HepG2 (cell line): Measurements from ENCODE around the gene IGF1. TPM values are rescaled to one million over a fixed set of nuclear protein-coding genes. Genes with fewer than 3 reads are reported as not detected.

ENCODE experiments used
- ATAC-seq: fragments of 200-7000 bp; cut with Tn5 transposase; 3 replicates; pipeline ENCODE4 v1.9.1; 2020; ENCODE audit warnings: mild to moderate bottlenecking, moderate library complexity
- BruUV-seq: library from RNA; stranded (reverse); fragments of 400-500 nt; replicated peaks from 2 replicates; lab custom pipeline; 2021; lab: Mats Ljungman, UMichigan
- CTCF ChIA-PET: fragments of 300-600 bp; formaldehyde crosslinking; extraction: SDS; loops from one replicate; lab custom pipeline; 2021; ENCODE audit warnings: low total read pairs, inconsistent platforms, low intra/inter-chr PET ratio; lab: Yijun Ruan, JAX
- POLR2A ChIA-PET: fragments of 350-600 bp; sonication (Branson Sonifier 250); formaldehyde crosslinking; loops from one replicate; lab custom pipeline; 2020; ENCODE audit warnings: antibody characterized with exemption, inconsistent platforms; lab: Yijun Ruan, JAX
- DNase-seq: peaks from one replicate; pipeline ENCODE4 v3.0.0-alpha.2; 2015; ENCODE audit warnings: low spot score
- FAIRE-seq: peaks from 3 replicates; lab custom pipeline; 2011; peaks lifted over from hg19 to GRCh38; lab: Jason Lieb, UNC
- H2AFZ ChIP-seq: one replicate; pipeline ENCODE4 v1.6.1; 2011; ENCODE audit warnings: low read length, inconsistent platforms
- H3K27ac ChIP-seq: fragments of 300-600 bp; 3 replicates; pipeline ENCODE4 v1.8.0; 2011; ENCODE audit warnings: mixed run types, mild to moderate bottlenecking, mixed read lengths, low read length, inconsistent platforms; ENCODE audit not compliant: insufficient read depth; ENCODE audit errors: extremely low read length
- H3K27me3 ChIP-seq, 2 experiments: fragments of 200-600 bp in 1 of 2; 2 replicates in 1 of 2; 3 replicates in 1 of 2; pipeline versions ENCODE4 v1.6.0 to v1.8.0; 2011; ENCODE audit warnings: low read length in 2 of 2, mild to moderate bottlenecking in 2 of 2, moderate library complexity in 2 of 2, inconsistent platforms in 1 of 2; ENCODE audit not compliant: insufficient read depth in 2 of 2, control insufficient read depth in 1 of 2
- H3K36me3 ChIP-seq, 2 experiments: fragments of 200-600 bp in 1 of 2; replicated peaks in 1 of 2; 2 replicates in 1 of 2; 3 replicates in 1 of 2; pipeline versions ENCODE4 v1.5.1 to v1.8.0; 2011; ENCODE audit warnings: low read length in 2 of 2, inconsistent platforms in 1 of 2; ENCODE audit not compliant: insufficient read depth in 2 of 2, control insufficient read depth in 1 of 2
- H3K4me1 ChIP-seq: 2 replicates; pipeline ENCODE4 v1.5.1; 2012; ENCODE audit warnings: low read length, inconsistent platforms; ENCODE audit not compliant: insufficient read depth
- H3K4me2 ChIP-seq: 2 replicates; pipeline ENCODE4 v1.6.0; 2011; ENCODE audit warnings: low read depth, low read length, inconsistent platforms
- H3K4me3 ChIP-seq, 3 experiments: fragments of 200-600 bp in 1 of 3; sonication (generic), shearing (Covaris generic) in 1 of 3; replicated peaks in 1 of 3; 2 replicates each; pipeline ENCODE4 v1.5.1; 2011 to 2016; ENCODE audit warnings: low read length in 3 of 3, inconsistent platforms in 2 of 3, low read depth in 2 of 3, mild to moderate bottlenecking in 2 of 3, control low read depth in 1 of 3, mixed read lengths in 1 of 3; ENCODE audit not compliant: insufficient read depth in 1 of 3
- H3K79me2 ChIP-seq: one replicate; pipeline ENCODE4 v1.6.1; 2011; ENCODE audit warnings: low read length, inconsistent platforms; ENCODE audit not compliant: insufficient read depth
- H3K9ac ChIP-seq: 2 replicates; pipeline ENCODE4 v1.6.0; 2011; ENCODE audit warnings: mild to moderate bottlenecking, low read depth, low read length, inconsistent platforms; ENCODE audit not compliant: insufficient read depth
- H3K9me3 ChIP-seq: 2 replicates; pipeline ENCODE4 v1.5.1; 2012; ENCODE audit warnings: mild to moderate bottlenecking, low read length
- H4K20me1 ChIP-seq: 2 replicates; pipeline ENCODE4 v1.6.0; 2011; ENCODE audit warnings: inconsistent platforms, mild to moderate bottlenecking, low read length, moderate library complexity; ENCODE audit not compliant: insufficient read depth
- BRCA1 ChIP-seq: sonication (generic); formaldehyde crosslinking; IDR thresholded peaks from 2 replicates; pipeline ENCODE4 v1.4.0; 2020; ENCODE audit warnings: missing genetic modification reagents
- CEBPB ChIP-seq: IDR thresholded peaks from 2 replicates; pipeline ENCODE4 v1.6.1; 2011; ENCODE audit warnings: low read depth, low read length, improper control_type of control experiment, borderline replicate concordance
- HDAC6 ChIP-seq: fragments of 200-600 bp; sonication (generic); IDR thresholded peaks from 2 replicates; pipeline ENCODE4 v1.7.0; 2017; ENCODE audit warnings: mild to moderate bottlenecking, antibody characterized with exemption, low read length, low read depth
- MAFF ChIP-seq: IDR thresholded peaks from 2 replicates; pipeline ENCODE4 v1.6.1; 2011; ENCODE audit warnings: low read depth, low read length, improper control_type of control experiment
- RCOR2 ChIP-seq: IDR thresholded peaks from 2 replicates; pipeline ENCODE4 v1.6.1; 2016; ENCODE audit warnings: missing biosample characterization, missing genetic modification reagents
- SOX5 ChIP-seq: IDR thresholded peaks from 2 replicates; pipeline ENCODE4 v1.6.1; 2016; ENCODE audit warnings: borderline replicate concordance
- SP1 ChIP-seq, 2 experiments: fragments of 450-650 bp in 1 of 2; sonication (generic) in 1 of 2; formaldehyde crosslinking in 1 of 2; IDR thresholded peaks; 2 replicates each; pipeline versions ENCODE4 v1.4.0 to v1.6.1; 2016 to 2020; ENCODE audit warnings: missing genetic modification reagents in 1 of 2
- STAG1 ChIP-seq: sonication (generic); formaldehyde crosslinking; IDR thresholded peaks from 2 replicates; pipeline ENCODE4 v1.4.0; 2020; ENCODE audit warnings: missing genetic modification reagents
- TBX3 ChIP-seq: fragments of 450-650 bp; IDR thresholded peaks from 2 replicates; pipeline ENCODE4 v1.6.1; 2017; ENCODE audit warnings: antibody characterized with exemption, mild to moderate bottlenecking, inconsistent platforms, borderline replicate concordance
- ZNF333 ChIP-seq: sonication (generic); formaldehyde crosslinking; IDR thresholded peaks from 2 replicates; pipeline ENCODE4 v1.4.0; 2020; ENCODE audit warnings: mild to moderate bottlenecking, missing genetic modification reagents, borderline replicate concordance
- ZNF589 ChIP-seq: sonication (generic); formaldehyde crosslinking; conservative IDR thresholded peaks from 2 replicates; pipeline ENCODE4 v1.8.0; 2022; ENCODE audit warnings: mild to moderate bottlenecking, moderate library complexity, missing genetic modification reagents
- ZNF629 ChIP-seq: sonication (generic); formaldehyde crosslinking; conservative IDR thresholded peaks from 2 replicates; pipeline ENCODE4 v1.5.0; 2020; ENCODE audit warnings: missing genetic modification reagents
- ZNF713 ChIP-seq: sonication (generic); formaldehyde crosslinking; IDR thresholded peaks from 2 replicates; pipeline ENCODE4 v1.4.0; 2020; ENCODE audit warnings: mild to moderate bottlenecking, missing genetic modification reagents
- WGBS: methylation state at CpG from one replicate; pipeline ENCODE4 v1.1.6; 2017; ENCODE audit warnings: low lambda C conversion rate; 5-methylcytosine and 5-hydroxymethylcytosine counted together
- in situ Hi-C: cut with HindIII; loops from 2 replicates; pipeline ENCODE4 v1.10.0; 2017; ENCODE audit warnings: low pct_unique_long_range_greater_than_20kb; ENCODE audit not compliant: extremely low pct_ligation_motif_present
- intact Hi-C: fragments of 100-400 bp; cut with micrococcal nuclease; formaldehyde crosslinking; loops from one replicate; pipeline ENCODE4 v1.10.0; 2022; ENCODE audit not compliant: unreplicated experiment
- polyA plus RNA-seq, 8 experiments: library from polyadenylated mRNA; depleted of rRNA in 3 of 8; stranded (reverse) in 7 of 8; unstranded in 1 of 8; fragments of >200 nt; fragmentation: Illumina TruSeq in 4 of 8; extraction: Trizol in 4 of 8; gene quantifications; 2 replicates each; pipeline versions ENCODE4 v1.2.1 to v1.2.3, GENCODE V29; 2011 to 2016; ENCODE audit warnings: low read depth in 4 of 8, missing spikeins in 1 of 8, mixed read lengths in 1 of 8; ENCODE audit not compliant: insufficient read depth in 1 of 8
- total RNA-seq, 5 experiments: library from RNA; depleted of rRNA; stranded (reverse); fragments of >200 nt; fragmentation: Illumina TruSeq; extraction: Trizol; gene quantifications; 2 replicates each; pipeline ENCODE4 v1.2.3, GENCODE V29; 2016; ENCODE audit warnings: low read depth in 1 of 5
- TF ChIP-seq, protein P1 (sequence below): sonication (generic); formaldehyde crosslinking; IDR thresholded peaks from 2 replicates; pipeline ENCODE4 v1.4.0; 2020; ENCODE audit warnings: missing genetic modification reagents, borderline replicate concordance
- TF ChIP-seq, protein P2 (sequence below): sonication (generic); formaldehyde crosslinking; IDR thresholded peaks from 2 replicates; pipeline ENCODE4 v1.4.0; 2020; ENCODE audit warnings: missing genetic modification reagents

IGF1 gene
- total and polyA plus RNA-seq, 2 of the 13 experiments (the other 11 are each of a cell fraction or from before 2014, with no cell fraction given), result not detected

DNA sequence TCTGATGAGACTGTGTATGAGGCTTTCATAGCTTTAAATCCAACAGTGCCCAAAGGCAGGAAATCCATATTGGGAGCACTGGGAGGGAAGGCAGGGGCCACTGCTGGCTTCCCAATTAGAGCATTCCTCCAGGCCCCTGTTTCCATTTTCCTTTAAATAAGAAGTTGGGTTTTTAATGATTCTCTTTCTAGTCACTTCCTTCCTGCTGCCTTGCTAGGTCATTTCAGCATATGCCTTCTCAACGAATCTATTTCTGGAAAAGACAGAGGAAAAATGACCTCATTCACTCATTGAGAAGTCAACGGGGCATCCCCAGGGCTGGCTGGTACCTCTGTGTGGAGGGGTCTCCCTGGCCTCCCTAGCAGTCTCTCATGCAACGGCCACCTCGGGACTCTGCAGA lies 43.5 kb downstream of the IGF1 start:
- Histone ChIP-seq H4K20me1 (no peaks in the 10 kb centered on the region), H3K36me3 (no peaks in the 10 kb centered on the region), H3K4me2 (no peak overlapping the region), H3K27me3 (no peaks in the 10 kb centered on the region), H3K27ac (no peak overlapping the region), H3K9me3 (no peaks in the 10 kb centered on the region), H3K4me1 (0 out of 2 replicates have a peak, but pooled peaks cover 6% of the 10 kb centered on the region), H3K9ac (no peak overlapping the region), H3K4me3 (no peak overlapping the region), H3K79me2 (no peaks in the 10 kb centered on the region), H2AFZ (no peak overlapping the region)
- ChIA-PET CTCF (no interaction called here), POLR2A (no interaction called here)
- intact Hi-C loops (no loop called here), in situ Hi-C loops (no loop called here)
- FAIRE-seq (no peak), DNase-seq (no peak), ATAC-seq (no peak)
- no TSS peak for BruUV-seq
- 4% methylated on average over 3 of the region's 4 CpGs for WGBS
- TF ChIP-seq ZNF629 (CRISPR knock-in tag), result no peak
- TF ChIP-seq, protein P1, sequence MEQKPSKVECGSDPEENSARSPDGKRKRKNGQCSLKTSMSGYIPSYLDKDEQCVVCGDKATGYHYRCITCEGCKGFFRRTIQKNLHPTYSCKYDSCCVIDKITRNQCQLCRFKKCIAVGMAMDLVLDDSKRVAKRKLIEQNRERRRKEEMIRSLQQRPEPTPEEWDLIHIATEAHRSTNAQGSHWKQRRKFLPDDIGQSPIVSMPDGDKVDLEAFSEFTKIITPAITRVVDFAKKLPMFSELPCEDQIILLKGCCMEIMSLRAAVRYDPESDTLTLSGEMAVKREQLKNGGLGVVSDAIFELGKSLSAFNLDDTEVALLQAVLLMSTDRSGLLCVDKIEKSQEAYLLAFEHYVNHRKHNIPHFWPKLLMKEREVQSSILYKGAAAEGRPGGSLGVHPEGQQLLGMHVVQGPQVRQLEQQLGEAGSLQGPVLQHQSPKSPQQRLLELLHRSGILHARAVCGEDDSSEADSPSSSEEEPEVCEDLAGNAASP (CRISPR knock-in tag), result no peak
- no peak for TF ChIP-seq TBX3
- no peak for TF ChIP-seq ZNF713 (CRISPR knock-in tag)
- TF ChIP-seq MAFF, result no peak
- TF ChIP-seq, protein P2, sequence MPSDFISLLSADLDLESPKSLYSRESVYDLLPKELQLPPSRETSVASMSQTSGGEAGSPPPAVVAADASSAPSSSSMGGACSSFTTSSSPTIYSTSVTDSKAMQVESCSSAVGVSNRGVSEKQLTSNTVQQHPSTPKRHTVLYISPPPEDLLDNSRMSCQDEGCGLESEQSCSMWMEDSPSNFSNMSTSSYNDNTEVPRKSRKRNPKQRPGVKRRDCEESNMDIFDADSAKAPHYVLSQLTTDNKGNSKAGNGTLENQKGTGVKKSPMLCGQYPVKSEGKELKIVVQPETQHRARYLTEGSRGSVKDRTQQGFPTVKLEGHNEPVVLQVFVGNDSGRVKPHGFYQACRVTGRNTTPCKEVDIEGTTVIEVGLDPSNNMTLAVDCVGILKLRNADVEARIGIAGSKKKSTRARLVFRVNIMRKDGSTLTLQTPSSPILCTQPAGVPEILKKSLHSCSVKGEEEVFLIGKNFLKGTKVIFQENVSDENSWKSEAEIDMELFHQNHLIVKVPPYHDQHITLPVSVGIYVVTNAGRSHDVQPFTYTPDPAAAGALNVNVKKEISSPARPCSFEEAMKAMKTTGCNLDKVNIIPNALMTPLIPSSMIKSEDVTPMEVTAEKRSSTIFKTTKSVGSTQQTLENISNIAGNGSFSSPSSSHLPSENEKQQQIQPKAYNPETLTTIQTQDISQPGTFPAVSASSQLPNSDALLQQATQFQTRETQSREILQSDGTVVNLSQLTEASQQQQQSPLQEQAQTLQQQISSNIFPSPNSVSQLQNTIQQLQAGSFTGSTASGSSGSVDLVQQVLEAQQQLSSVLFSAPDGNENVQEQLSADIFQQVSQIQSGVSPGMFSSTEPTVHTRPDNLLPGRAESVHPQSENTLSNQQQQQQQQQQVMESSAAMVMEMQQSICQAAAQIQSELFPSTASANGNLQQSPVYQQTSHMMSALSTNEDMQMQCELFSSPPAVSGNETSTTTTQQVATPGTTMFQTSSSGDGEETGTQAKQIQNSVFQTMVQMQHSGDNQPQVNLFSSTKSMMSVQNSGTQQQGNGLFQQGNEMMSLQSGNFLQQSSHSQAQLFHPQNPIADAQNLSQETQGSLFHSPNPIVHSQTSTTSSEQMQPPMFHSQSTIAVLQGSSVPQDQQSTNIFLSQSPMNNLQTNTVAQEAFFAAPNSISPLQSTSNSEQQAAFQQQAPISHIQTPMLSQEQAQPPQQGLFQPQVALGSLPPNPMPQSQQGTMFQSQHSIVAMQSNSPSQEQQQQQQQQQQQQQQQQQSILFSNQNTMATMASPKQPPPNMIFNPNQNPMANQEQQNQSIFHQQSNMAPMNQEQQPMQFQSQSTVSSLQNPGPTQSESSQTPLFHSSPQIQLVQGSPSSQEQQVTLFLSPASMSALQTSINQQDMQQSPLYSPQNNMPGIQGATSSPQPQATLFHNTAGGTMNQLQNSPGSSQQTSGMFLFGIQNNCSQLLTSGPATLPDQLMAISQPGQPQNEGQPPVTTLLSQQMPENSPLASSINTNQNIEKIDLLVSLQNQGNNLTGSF (CRISPR knock-in tag), result no peak
- TF ChIP-seq ZNF333, result no peak
- TF ChIP-seq HDAC6, result no peak
- TF ChIP-seq STAG1 (CRISPR knock-in tag), result no peak
- TF ChIP-seq BRCA1 (CRISPR knock-in tag), result no peak
- no peak for TF ChIP-seq SOX5 (CRISPR knock-in tag)
- TF ChIP-seq SP1 (IDR thresholded peaks at IDR 0.05), result no peak
- no peak for TF ChIP-seq SP1 (CRISPR knock-in tag; IDR thresholded peaks at IDR 0.05)
- no peak for TF ChIP-seq ZNF589 (CRISPR knock-in tag)
- TF ChIP-seq CEBPB, result no peak
- no peak for TF ChIP-seq RCOR2 (CRISPR knock-in tag)
